Mucosa of rectum (tissue), 2 donors: ENCODE measurements around the gene MAMSTR.

Experiments
- H3K27ac ChIP-seq, 2 donors: one replicate each; pipeline ENCODE4 v1.7.0; 2013; ENCODE audit warnings: inconsistent platforms in 2 of 2, low read depth in 2 of 2, low read length in 2 of 2
- H3K27me3 ChIP-seq, 2 donors: one replicate each; pipeline ENCODE4 v1.7.0; 2013; ENCODE audit warnings: low read length in 2 of 2; ENCODE audit not compliant: control insufficient read depth in 2 of 2, insufficient read depth in 2 of 2
- H3K36me3 ChIP-seq, 2 donors: one replicate each; pipeline ENCODE4 v1.7.0; 2013; ENCODE audit warnings: low read length in 2 of 2; ENCODE audit not compliant: control insufficient read depth in 2 of 2, insufficient read depth in 2 of 2
- H3K4me1 ChIP-seq, 2 donors: one replicate each; pipeline ENCODE4 v1.7.0; 2013; ENCODE audit warnings: low read length in 2 of 2, mild to moderate bottlenecking in 1 of 2; ENCODE audit not compliant: control insufficient read depth in 2 of 2, insufficient read depth in 2 of 2
- H3K4me3 ChIP-seq, 2 donors: one replicate each; pipeline ENCODE4 v1.7.0; 2013; ENCODE audit warnings: low read length in 2 of 2
- H3K9ac ChIP-seq, 2 donors: one replicate each; pipeline ENCODE4 v1.7.0; 2013; ENCODE audit warnings: low read length in 2 of 2, low read depth in 1 of 2, mild to moderate bottlenecking in 1 of 2
- H3K9me3 ChIP-seq, 2 donors: one replicate each; pipeline ENCODE4 v1.7.0; 2013; ENCODE audit warnings: low read length in 2 of 2; ENCODE audit not compliant: control insufficient read depth in 2 of 2
- donor health status: healthy.
- donor health status: Normal muscosa, but diverticular disease.

The MAMSTR gene

DNA sequence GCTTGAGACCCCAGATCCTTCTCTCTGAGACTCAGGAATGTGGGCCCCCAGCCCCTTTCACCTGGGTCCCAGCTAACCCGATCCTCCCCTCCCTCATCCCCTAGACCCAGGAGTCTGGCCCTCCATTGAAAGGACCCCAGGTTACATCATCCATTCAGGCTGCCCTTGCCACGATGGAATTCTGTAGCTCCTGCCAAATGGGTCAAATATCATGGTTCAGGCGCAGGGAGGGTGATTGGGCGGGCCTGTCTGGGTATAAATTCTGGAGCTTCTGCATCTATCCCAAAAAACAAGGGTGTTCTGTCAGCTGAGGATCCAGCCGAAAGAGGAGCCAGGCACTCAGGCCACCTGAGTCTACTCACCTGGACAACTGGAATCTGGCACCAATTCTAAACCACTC, 36.3 kb upstream of the MAMSTR start:
- Histone ChIP-seq H3K9ac (no peak overlapping the region), H3K27ac (no peak overlapping the region), H3K4me1 (peaks cover 8 to 11% of the 10 kb centered on the region in 2 donors), H3K27me3 (peaks cover 7 to 9% of the 10 kb centered on the region in 2 donors), H3K9me3 (no peaks in the 10 kb centered on the region), H3K36me3 (no peaks in the 10 kb centered on the region), H3K4me3 (no peak overlapping the region)

DNA sequence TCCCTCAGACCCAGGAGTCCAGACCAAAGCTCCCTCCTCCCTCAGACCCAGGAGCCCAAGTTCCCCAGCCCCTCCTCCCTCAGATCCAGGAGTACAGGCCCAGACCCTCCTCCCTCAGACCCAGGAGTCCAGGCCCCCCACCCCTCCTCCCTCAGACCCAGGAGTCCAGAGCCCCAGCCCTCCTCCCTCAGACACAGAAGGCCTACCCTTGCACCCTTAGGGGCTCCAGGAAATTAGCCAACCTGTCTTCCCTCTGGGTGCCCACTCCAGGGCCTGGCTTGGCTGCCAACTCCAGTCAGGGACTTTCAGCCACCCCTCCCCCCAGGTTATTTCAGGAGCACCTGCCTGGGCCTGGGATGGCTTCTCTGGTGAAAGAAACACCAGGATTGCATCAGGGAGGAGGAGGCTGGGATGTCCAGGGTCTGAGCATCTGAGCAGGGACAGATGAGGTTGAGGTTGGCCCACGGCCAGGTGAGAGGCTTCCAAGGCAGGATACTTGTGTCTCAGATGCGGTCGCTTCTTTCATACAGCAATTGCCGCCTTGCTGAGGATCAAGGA, 35.6 kb upstream of the MAMSTR start, which contains the start of gene FGF21:
Gene FGF21, plus strand, starts transcription at position 441 of the 558 bp plus-strand sequence. CDS start 713 bp downstream, outside the sequence.
- no peaks in the 10 kb centered on the region for H3K36me3 ChIP-seq
- H3K27ac ChIP-seq: no peak within 1 kb of the TSS
- H3K9me3 ChIP-seq: no peaks in the 10 kb centered on the region
- no peak within 1 kb of the TSS for H3K9ac ChIP-seq
- peaks cover 9% of the 10 kb centered on the region in 2 donors for H3K27me3 ChIP-seq
- no peak within 1 kb of the TSS for H3K4me3 ChIP-seq
- H3K4me1 ChIP-seq: peaks cover 8 to 11% of the 10 kb centered on the region in 2 donors

DNA sequence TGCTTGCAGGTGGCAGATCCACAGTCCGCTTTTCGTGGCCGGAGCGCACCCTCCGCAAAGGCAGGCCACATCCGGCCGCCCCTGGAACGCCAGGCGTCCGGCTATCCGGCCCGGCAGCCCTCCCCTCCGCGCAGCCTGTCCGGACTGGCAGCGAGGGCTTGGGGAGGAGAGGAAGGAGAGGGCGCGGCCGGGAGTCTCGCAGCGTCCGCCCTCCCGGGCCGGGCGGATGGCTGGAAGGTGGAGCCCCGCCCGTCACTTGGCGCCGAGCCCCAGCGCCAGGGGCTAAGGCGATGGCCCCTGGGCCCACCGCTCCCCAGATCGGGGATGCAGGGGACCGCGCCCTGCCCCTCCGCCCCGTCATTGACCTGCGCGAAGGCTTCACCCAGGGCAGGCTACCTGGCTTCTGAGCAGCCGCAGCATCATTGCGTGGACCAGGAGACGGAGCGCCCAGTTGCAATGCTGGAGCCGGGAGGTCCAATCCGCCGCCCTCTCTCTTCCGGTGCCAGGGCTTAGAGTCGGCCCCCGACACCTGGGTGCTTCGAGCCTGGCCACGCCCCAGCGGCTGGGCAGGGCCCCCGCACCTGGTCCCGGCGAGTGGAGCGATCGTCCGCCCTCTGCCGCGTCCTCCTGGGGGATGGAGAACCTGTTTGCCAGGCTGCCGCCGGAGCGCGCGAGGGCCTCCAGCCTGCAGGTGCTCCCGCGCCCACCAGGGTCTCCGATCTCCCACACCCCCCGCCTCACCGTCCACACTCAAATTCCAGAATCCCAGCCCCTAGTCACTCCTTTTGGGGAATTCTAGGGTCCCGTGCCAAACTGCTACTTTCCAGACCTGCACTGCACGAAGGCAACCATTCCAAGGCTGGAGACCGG, 33.2 kb upstream of the MAMSTR start, which contains the start of gene FUT1:
Gene FUT1, minus strand, starts transcription at position 146 of the 870 bp plus-strand sequence. CDS start 1,360 bp downstream, outside the sequence.
- peaks cover 8 to 11% of the 10 kb centered on the region in 2 donors for H3K4me1 ChIP-seq
- no peak within 1 kb of the TSS for H3K27ac ChIP-seq
- peak within 1 kb of the TSS; percentile 43 to 49 for H3K4me3 ChIP-seq
- no peaks in the 10 kb centered on the region for H3K9me3 ChIP-seq
- H3K36me3 ChIP-seq: no peaks in the 10 kb centered on the region
- peak within 1 kb of the TSS in 1 of 2 donors; percentile 43 for H3K9ac ChIP-seq
- peaks cover 9 to 12% of the 10 kb centered on the region in 2 donors for H3K27me3 ChIP-seq

DNA sequence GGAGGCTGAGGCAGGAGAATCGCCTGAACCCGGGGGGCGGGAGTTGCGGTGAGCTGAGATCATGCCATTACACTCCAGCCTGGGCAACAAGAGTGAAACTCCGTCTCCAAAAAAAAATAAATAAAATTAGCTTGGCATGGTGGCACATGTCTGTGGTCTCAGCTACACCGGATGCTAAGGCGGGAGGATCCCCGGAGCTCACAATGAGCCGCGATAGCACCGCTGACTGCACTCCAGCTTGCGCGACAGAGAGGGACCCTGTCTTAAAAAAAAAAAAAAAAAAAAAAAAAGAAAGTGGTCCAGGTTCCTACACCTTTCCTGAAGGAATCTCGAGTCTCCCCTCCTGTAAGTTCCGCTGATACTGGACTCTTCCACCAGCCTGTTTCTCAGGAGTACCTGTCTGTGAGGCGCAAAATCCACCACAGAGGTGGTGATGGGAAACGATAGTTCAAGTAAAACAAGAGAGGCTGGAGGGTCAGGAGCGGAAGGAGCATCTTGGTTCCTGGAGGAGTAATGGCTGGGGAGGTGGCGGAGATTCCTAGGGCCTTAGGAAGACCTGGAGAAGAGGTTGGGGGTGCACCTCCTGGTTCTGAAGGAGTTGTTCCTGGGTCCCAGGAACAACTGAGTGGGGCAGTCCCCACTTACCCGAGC, 32.4 kb upstream of the MAMSTR start:
- no peaks in the 10 kb centered on the region for H3K36me3 ChIP-seq
- H3K4me1 ChIP-seq: peaks cover 8 to 11% of the 10 kb centered on the region in 2 donors
- peak overlapping the region in 1 of 2 donors; percentile 43 for H3K9ac ChIP-seq
- peaks cover 9 to 12% of the 10 kb centered on the region in 2 donors for H3K27me3 ChIP-seq
- H3K9me3 ChIP-seq: no peaks in the 10 kb centered on the region
- H3K4me3 ChIP-seq: peak overlapping the region; percentile 43 to 49
- no peak overlapping the region for H3K27ac ChIP-seq

DNA sequence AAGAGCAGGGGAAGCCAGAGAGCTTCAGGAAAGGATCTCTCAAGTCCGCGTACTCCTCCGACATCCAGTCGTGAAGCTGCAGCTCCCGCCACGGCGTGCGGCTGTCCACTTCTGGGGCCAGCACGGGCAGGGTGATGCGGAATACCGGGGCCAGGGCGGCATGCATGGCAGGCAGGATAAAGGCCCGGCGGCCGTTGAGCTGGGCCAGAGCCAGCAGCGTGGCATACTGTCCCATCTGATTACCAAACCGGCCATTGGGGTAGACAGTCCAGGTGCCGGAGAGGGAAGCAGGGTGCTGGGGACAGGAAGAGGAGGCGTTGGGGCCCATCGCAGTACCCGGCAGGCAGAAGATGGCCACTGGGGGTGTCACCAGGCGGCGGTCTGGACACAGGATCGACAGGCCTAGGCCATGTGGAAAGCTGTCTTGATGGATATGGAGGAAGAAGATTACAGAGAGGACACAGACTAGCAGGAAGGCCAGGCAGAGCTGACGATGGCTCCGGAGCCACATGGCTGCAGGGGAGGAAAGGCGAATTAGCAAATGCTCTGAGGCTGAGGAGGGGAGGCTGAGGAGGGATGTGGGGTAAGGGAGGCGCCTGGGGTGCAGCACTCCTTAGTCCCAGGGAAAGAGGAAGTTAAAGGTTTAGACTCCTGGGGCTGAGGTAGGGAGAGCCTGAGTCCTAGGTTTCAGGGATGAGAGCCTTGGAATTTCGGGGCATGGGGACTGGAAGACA, 31.4 kb upstream of the MAMSTR start:
- Histone ChIP-seq H3K27ac (no peak overlapping the region), H3K9me3 (no peaks in the 10 kb centered on the region), H3K36me3 (no peaks in the 10 kb centered on the region), H3K27me3 (peaks cover 9 to 16% of the 10 kb centered on the region in 2 donors), H3K4me1 (peaks cover 8 to 11% of the 10 kb centered on the region in 2 donors), H3K4me3 (no peak overlapping the region), H3K9ac (no peak overlapping the region)

DNA sequence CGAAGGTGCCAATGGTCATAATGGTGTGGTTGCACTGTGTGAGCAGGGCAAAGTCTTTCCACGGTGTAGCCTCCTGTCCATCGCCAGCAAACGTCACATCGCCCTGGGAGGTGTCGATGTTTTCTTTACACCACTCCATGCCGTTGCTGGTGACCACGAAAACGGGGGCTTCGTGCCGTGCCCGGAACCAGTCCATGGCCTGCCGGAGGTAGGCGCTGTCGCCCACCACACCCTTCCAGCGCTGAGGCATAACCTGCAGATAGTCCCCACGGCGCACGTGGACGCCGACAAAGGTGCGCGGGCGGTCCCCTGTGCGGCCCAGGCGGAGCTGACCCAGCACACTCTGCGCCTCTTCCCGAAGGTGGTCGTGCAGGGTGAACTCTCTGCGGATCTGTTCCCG, 30.8 kb upstream of the MAMSTR start:
- Histone ChIP-seq H3K27me3 (peaks cover 13 to 16% of the 10 kb centered on the region in 2 donors), H3K4me1 (peaks cover 8 to 11% of the 10 kb centered on the region in 2 donors), H3K9ac (no peak overlapping the region), H3K9me3 (no peaks in the 10 kb centered on the region), H3K4me3 (no peak overlapping the region), H3K27ac (no peak overlapping the region), H3K36me3 (no peaks in the 10 kb centered on the region)

DNA sequence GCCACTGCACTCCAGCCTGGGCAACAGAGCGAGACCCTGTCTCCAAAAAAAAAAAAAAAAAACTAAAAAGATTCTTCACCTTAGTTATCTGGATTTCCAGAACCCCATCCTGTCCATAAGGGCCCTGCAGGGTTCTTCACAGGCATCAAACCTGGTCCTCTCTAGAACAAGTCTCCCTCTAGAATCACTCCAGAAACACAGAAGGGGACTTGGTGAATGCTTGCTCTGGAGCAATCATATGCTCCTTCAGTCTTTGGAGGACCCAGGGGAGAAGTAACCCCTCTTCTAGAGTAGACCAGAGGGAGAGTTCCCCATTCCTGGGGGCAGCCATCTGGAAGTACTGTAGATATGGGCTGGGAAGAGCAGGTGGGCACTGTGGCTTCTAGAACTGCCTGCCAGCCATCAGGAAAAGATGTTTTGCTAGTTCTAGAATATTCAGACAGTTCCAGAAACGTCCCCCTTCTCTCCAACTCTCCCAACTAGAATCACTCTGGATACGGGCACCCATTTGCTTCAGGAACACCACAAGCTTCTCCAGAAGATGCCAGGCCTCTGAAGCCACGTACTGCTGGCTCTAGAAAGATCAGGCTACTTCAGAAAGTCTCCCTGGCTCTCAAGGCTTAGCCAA, 30.2 kb upstream of the MAMSTR start:
- no peak overlapping the region for H3K9ac ChIP-seq
- no peaks in the 10 kb centered on the region for H3K9me3 ChIP-seq
- H3K4me3 ChIP-seq: no peak overlapping the region
- no peak overlapping the region for H3K27ac ChIP-seq
- H3K27me3 ChIP-seq: peaks cover 13 to 16% of the 10 kb centered on the region in 2 donors
- no peaks in the 10 kb centered on the region for H3K36me3 ChIP-seq
- peaks cover 8 to 11% of the 10 kb centered on the region in 2 donors for H3K4me1 ChIP-seq

DNA sequence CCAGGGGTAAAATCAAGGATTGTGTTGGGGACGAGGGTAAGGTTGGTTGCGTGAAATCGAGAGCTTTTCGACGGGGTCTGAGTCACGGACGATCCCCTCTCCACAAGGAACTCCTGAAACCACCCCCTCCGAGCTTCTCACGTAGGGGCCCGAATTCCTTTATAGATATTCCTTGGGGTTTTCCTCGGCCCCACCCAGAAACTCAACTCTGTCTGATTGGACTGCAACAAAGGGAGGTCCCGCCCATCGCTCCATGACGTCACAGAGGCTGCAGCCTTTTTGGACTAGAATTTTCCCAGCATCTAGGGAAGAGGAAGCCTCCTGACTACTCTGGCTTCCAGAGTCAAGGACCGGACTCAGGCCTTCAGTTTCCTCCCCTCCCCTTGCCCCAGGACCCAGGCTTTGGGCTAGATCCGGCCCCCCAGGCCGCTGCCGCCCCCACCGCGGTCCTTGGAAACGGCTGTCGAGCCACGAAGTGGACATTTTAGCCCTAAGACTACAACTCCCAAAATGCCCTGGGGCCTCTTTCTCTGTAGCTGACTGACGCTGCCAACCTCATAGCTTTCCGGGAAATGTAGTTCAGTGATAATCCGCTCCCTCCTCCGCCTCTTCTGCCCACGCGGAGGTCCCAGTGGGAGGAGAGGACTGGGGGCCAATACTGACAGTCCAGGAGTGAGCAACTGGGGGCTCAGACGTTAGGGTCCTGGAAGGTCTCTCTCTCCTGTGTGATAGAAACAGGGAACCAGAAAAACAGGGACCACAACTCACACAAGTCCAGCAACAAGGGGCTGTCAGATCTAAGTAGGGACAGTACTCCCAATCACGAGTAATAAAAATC, 27.4 kb upstream of the MAMSTR start, which contains the start of gene IZUMO1:
Gene IZUMO1, minus strand, starts transcription at position 172 of the 838 bp plus-strand sequence. CDS start 1,050 bp downstream, outside the sequence.
- H3K4me3 ChIP-seq: peak within 1 kb of the TSS in 1 of 2 donors; percentile 31
- H3K27ac ChIP-seq: peak within 1 kb of the TSS; percentile 10 to 49
- H3K9me3 ChIP-seq: no peaks in the 10 kb centered on the region
- peaks cover 0 to under 1% of the 10 kb centered on the region in 2 donors for H3K4me1 ChIP-seq
- peaks cover 9% of the 10 kb centered on the region in 2 donors for H3K27me3 ChIP-seq
- H3K36me3 ChIP-seq: no peaks in the 10 kb centered on the region
- H3K9ac ChIP-seq: peak within 1 kb of the TSS in 1 of 2 donors; percentile 26
